HG03045 (cell line): Measurements from ENCODE around the gene TMEM50A.
"Not testable (repeated sequence)": the region's sequence is repeated elsewhere in the genome, so short reads cannot be mapped to it uniquely, and the experiment has no call there.

ENCODE experiments used
- ATAC-seq: cut with Tn5 transposase; IDR thresholded peaks from one replicate; pipeline ENCODE4 v1.9.1; 2021; ENCODE audit warnings: mild to moderate bottlenecking, moderate library complexity; ENCODE audit not compliant: unreplicated experiment

Gene TMEM50A

GRCh38 chr1:25329950-25330349 is 8.2 kb upstream of the TMEM50A start:
- not testable (repeated sequence) for ATAC-seq

GRCh38 chr1:25336922-25337354 is 1.2 kb upstream of the TMEM50A start:
- ATAC-seq: not testable (repeated sequence)

- peak; percentile 51 for ATAC-seq
Observed at GRCh38 chr1:25337483-25338187, 499 bp upstream of the TMEM50A start.

DNA sequence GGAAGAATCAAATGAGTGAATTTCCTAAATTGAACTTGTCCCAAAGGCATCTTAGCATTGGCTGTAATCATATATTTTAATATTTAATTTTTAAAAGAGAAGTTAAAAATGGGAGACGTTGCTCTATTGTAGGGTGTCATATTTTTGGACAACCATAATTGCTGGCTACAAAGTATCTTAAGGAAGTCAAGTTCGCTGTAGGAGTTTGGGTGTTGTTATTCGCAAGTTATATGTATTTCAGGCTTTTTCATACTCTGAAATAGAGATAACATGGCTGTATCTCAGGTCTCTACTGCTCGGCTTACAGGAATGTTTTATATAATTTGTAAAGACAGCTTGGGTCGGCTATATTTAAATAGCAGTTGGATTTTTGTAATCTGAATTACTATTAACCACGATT is 852 bp downstream of the TMEM50A start:
- no peak for ATAC-seq

DNA sequence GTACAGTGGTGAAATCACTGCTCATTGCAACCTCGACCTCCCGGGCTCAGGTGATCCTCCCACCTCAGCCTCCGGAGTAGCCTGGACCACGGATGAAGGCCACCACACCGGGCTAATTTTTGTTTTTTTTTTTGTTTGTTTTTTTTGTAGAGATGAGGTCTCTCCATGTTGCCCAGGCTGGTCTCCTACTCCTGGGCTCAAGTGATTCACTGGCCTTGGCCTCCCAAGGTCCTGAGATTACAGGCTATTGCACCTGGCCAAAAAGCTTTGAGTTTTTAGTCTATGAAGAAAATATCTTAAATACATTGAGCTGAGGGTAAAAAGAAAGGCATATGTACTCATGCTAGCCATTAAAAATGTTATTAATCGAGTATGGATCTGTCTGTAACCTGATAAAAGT is 3.6 kb downstream of the TMEM50A start:
- no peak for ATAC-seq

DNA sequence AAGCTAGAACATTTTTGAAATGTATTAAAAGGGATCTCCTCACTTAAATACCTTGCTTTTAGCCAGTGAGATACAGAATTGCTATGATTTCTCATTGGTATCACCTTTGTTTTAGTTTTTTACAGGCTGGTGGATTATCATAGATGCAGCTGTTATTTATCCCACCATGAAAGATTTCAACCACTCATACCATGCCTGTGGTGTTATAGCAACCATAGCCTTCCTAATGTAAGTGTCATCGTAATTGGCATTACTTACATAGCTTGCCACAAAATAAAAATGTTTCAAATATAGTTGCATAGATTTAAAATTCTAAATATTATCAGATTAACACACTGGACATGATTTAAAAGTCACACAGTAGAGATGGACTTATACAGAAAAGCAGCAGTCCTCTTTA is 4.7 kb downstream of the TMEM50A start:
- ATAC-seq: no peak

GRCh38 chr1:25343872-25344271 is 5.7 kb downstream of the TMEM50A start:
- no peak for ATAC-seq

GRCh38 chr1:25347556-25347955 is 9.4 kb downstream of the TMEM50A start:
- no peak for ATAC-seq

GRCh38 chr1:25349606-25350005 is 11.5 kb downstream of the TMEM50A start:
- ATAC-seq: no peak

DNA sequence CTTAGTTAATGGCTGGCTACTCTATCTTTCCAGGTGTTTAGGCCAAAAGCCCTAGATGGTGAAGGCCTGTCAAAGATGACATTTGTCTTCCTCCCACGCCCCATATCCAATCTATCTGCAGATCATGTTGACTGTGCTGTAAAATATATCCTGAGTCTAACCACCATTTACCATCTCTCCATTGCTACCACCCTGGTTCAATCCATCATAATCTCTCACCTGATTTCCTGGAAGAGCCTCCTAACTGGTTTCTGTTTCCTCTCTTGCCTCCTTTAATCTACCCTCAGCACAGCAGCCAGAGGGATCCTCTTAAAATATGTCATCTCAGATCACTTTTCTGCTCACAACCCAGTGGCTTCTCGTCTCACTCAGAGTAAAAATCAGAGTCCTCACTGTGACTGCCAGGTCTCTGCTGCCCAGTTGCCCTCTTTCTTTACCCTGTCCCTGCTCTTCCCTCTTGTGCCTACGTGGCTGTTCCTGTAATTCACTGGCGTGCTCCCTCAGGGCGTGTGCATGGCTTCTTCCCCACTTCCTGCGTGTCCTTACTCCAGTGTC is 17.8 kb downstream of the TMEM50A start:
- no peak for ATAC-seq

- ATAC-seq: no peak
Observed at GRCh38 chr1:25356441-25356840, 18.3 kb downstream of the TMEM50A start.

- no peak for ATAC-seq
Observed at GRCh38 chr1:25356848-25357247, 18.7 kb downstream of the TMEM50A start.

DNA sequence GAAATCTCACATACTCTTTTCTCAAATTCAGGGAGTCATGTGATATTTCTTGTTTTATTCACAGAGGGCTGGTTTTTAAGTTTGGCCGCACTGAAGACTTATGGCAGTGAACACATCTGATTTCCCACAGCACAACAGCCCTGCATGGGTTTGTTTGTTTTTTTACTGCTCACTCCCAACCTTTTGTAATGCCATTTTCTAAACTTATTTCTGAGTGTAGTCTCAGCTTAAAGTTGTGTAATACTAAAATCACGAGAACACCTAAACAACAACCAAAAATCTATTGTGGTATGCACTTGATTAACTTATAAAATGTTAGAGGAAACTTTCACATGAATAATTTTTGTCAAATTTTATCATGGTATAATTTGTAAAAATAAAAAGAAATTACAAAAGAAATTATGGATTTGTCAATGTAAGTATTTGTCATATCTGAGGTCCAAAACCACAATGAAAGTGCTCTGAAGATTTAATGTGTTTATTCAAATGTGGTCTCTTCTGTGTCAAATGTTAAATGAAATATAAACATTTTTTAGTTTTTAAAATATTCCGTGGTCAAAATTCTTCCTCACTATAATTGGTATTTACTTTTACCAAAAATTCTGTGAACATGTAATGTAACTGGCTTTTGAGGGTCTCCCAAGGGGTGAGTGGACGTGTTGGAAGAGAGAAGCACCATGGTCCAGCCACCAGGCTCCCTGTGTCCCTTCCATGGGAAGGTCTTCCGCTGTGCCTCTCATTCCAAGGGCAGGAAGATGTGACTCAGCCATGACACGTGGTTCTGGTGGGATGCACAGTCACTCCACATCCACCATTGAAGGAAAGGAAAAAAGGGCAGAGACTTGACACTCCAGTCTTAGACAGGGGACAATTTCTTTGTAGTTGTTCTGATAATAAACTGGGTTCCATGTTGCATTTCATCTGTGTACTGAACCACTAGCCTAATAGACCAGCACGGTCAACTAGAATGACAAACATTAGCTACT is 22.8 kb downstream of the TMEM50A start:
- ATAC-seq: no peak

DNA sequence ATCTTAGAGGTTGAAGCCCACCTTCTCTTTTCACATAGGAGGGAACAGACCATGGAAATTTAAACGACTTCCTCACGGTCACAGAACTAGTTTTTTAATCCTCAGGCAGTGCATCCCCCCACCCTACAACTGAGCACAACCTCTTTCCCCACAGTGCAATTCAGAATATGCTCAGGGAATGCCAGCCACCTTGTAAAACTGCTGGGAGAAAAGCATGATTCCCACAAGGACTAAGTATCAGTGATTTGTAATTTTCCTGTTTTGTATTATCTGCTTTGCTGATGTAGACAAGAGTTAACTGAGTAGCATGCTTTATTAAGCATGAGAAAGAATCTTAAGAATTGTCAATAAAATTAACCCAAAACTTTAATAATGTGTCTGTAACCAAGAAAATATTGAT is 23.8 kb downstream of the TMEM50A start:
- ATAC-seq: no peak

DNA sequence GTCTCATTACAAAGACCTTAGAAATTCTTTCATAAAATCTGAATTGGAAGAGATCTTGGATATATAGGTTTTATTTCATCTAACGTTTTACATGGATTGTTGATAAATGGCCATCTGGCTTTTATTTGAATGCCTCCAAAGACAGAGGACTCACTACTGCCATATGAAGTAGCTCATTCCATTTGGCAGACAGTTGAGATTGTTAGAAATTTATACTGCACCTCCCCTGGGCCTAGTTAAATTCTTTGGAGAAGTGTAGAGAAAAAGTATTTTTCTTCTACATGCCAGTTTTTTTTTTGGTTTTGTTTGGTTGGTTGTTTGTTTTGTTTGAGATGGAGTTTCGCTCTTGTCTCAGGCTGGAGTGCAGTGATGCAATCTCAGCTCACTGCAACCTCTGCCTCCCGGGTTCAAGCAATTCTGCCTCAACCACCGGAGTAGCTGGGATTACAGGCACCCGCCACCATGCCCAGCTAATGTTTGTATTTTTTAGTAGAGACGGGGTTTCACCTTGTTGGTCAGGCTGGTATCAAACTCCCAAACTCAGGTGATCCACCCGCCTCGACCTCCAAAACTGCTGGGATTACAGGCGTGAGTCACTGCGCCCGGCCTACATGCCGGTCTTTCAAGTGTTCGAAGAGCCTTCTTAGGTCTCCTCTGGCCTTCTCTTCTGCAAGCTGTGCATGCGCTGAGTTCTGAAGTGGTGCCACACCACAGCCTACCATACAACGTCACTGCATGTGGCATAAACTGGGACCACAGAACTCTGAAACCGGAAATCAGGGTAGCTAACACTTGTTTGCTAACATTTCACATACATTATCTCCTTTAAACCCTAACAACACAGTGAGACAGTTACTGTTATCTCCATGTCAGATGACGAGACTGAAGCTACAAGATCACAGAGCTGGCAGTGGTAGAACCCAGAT is 24.8 kb downstream of the TMEM50A start:
- not testable (repeated sequence) for ATAC-seq

DNA sequence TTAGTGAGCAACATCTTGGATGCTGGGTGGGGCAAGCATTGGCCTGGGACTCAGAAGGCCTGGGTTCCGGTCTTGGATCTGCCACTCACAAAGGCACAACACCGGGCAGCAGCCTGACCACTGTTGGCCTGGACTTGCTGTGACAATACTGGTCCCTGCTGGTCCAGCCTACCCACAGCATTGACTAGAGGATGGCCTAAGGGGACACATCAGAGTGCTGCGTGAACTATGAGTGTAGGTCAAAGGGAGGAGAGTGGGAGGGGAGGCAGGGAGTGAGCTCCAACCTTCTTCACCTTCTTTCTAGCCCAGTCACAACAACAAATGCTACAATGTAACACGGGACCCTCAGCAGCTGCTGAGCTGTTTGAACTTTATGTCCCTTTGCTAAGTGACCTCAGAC is 31.1 kb downstream of the TMEM50A start:
- no peak for ATAC-seq

DNA sequence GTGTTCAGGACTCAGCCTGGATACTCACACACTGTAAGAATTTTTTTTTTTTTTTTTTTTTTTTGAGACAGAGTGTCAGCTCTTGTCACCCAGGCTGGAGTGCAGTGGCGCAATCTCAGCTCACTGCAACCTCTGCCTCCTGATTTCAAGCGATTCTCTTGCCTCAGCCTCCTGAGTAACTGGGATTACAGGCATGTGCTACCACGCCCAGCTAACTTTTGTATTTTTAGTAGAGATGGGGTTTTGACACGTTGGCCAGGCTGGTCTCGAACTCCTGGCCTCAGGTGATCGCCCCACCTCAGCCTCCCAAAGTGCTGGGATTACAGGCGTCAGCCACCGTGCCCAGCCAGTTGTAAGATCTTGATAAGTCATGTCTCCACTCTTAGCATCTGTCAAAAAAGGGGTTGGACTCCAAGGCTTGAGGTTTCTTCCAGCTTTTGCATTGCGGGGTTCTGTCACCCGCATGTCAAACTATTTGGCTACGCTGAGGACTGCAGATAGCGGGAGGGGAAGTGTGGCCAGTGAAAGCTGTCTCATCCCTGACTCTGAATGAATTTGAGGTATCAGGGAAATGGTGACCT is 31.6 kb downstream of the TMEM50A start:
- not testable (repeated sequence) for ATAC-seq

GRCh38 chr1:25371757-25372156 is 33.6 kb downstream of the TMEM50A start:
- ATAC-seq: not testable (repeated sequence)

DNA sequence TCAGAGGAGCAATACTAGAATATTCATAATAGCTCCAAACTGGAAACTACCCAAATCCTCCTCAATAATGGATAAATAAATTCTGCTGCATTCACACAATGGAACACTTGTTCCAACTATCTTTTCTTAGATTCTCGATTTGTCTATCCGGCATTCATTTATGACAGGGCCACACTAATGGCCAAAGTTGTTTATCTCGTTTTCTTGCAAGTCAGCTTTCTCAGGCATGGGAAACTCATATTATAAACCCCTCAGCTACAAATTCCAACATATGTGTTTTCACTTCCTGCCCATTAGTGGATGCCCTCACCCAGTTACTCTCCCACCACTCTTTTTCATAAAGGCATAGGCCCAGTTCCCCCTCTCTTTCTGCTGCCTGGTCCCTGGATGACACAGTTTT is 40.2 kb downstream of the TMEM50A start:
- ATAC-seq: not testable (repeated sequence)

GRCh38 chr1:25382543-25382942 is 44.4 kb downstream of the TMEM50A start:
- not testable (repeated sequence) for ATAC-seq
